IMR-90 (cell line): ENCODE results near the gene ETV6. TPM values are rescaled to one million over a fixed set of nuclear protein-coding genes. Genes with fewer than 3 reads are reported as not detected.
"Not testable (repeated sequence)": the region's sequence is repeated elsewhere in the genome, so short reads cannot be mapped to it uniquely, and the experiment has no call there.

Experiments used
- ATAC-seq: fragments of 200-7000 bp; cut with Tn5 transposase; 2 replicates; pipeline ENCODE4 v1.9.1; 2020; ENCODE audit warnings: low read depth, mild to moderate bottlenecking, moderate library complexity
- BruUV-seq: library from RNA; stranded (reverse); fragments of 400-500 nt; replicated peaks from 2 replicates; lab custom pipeline; 2021; lab: Mats Ljungman, UMichigan
- CTCF ChIA-PET: fragments of 300-600 bp; formaldehyde crosslinking; extraction: SDS; loops from one replicate; lab custom pipeline; 2021; ENCODE audit warnings: antibody characterized with exemption; lab: Yijun Ruan, JAX
- POLR2A ChIA-PET: fragments of 300-600 bp; sonication (Branson Sonifier 250); formaldehyde crosslinking; loops from one replicate; lab custom pipeline; 2022; ENCODE audit warnings: antibody characterized with exemption; ENCODE audit not compliant: unreplicated experiment; lab: Charles Lee
- DNase-seq: peaks from one replicate; pipeline ENCODE4 v3.0.0; 2013
- H2AFZ ChIP-seq: replicated peaks from 2 replicates; pipeline ENCODE3; 2013; ENCODE audit warnings: low read length, mild to moderate bottlenecking; ENCODE audit not compliant: poor library complexity
- H2AK5ac ChIP-seq: 2 replicates; pipeline ENCODE4 v1.6.1; 2013; ENCODE audit warnings: low read depth, low read length, inconsistent platforms
- H2AK9ac ChIP-seq: replicated peaks from 2 replicates; pipeline ENCODE3; 2013; ENCODE audit warnings: mild to moderate bottlenecking, low read depth, low read length, moderate library complexity; ENCODE audit not compliant: poor library complexity
- H2BK120ac ChIP-seq: 2 replicates; pipeline ENCODE4 v1.6.1; 2013; ENCODE audit warnings: low read depth, low read length, inconsistent platforms
- H2BK15ac ChIP-seq: 3 replicates; pipeline ENCODE4 v1.6.1; 2013; ENCODE audit warnings: low read depth, low read length, inconsistent platforms
- H2BK20ac ChIP-seq: 2 replicates; pipeline ENCODE4 v1.6.1; 2013; ENCODE audit warnings: low read depth, mild to moderate bottlenecking, inconsistent platforms, low read length, moderate library complexity
- H2BK5ac ChIP-seq: 2 replicates; pipeline ENCODE4 v1.6.1; 2013; ENCODE audit warnings: mild to moderate bottlenecking, low read depth, low read length, inconsistent platforms; ENCODE audit not compliant: poor library complexity, severe bottlenecking
- H3K14ac ChIP-seq: replicated peaks from 2 replicates; pipeline ENCODE4 v1.6.1; 2013; ENCODE audit warnings: low read depth, low read length, inconsistent platforms
- H3K18ac ChIP-seq: 2 replicates; pipeline ENCODE4 v1.6.1; 2013; ENCODE audit warnings: low read depth, low read length, control low read depth
- H3K23ac ChIP-seq: 2 replicates; pipeline ENCODE4 v1.6.1; 2013; ENCODE audit warnings: low read depth, low read length, inconsistent platforms
- H3K27ac ChIP-seq: 2 replicates; pipeline ENCODE4 v1.5.1; 2013; ENCODE audit warnings: mild to moderate bottlenecking, control low read depth, low read length; ENCODE audit not compliant: insufficient read depth
- H3K27me3 ChIP-seq: 2 replicates; pipeline ENCODE4 v1.6.1; 2013; ENCODE audit warnings: low read length; ENCODE audit not compliant: control insufficient read depth, insufficient read depth
- H3K36me3 ChIP-seq: 2 replicates; pipeline ENCODE4 v1.6.1; 2013; ENCODE audit warnings: low read length, mixed read lengths; ENCODE audit not compliant: control insufficient read depth, insufficient read depth
- H3K4ac ChIP-seq: 2 replicates; pipeline ENCODE4 v1.6.1; 2013; ENCODE audit warnings: low read depth, low read length, inconsistent platforms
- H3K4me1 ChIP-seq: 2 replicates; pipeline ENCODE4 v1.6.1; 2013; ENCODE audit warnings: low read length, mixed read lengths; ENCODE audit not compliant: control insufficient read depth, insufficient read depth
- H3K4me2 ChIP-seq: 2 replicates; pipeline ENCODE4 v1.6.1; 2013; ENCODE audit warnings: low read depth, mild to moderate bottlenecking, control low read depth, low read length, moderate library complexity
- H3K4me3 ChIP-seq: 2 replicates; pipeline ENCODE4 v1.5.1; 2013; ENCODE audit warnings: low read depth, mild to moderate bottlenecking, control low read depth, low read length, moderate library complexity; ENCODE audit not compliant: insufficient read depth
- H3K56ac ChIP-seq: 2 replicates; pipeline ENCODE4 v1.6.1; 2013; ENCODE audit warnings: low read length, inconsistent platforms; ENCODE audit not compliant: insufficient read depth; ENCODE audit errors: extremely low read depth
- H3K79me1 ChIP-seq, 2 experiments: 2 replicates each; pipeline ENCODE4 v1.6.1; 2013; ENCODE audit warnings: low read length in 2 of 2, inconsistent platforms in 1 of 2, low read depth in 1 of 2
- H3K9ac ChIP-seq: 2 replicates; pipeline ENCODE4 v1.6.1; 2013; ENCODE audit warnings: low read depth, low read length, control low read depth
- H3K9me1 ChIP-seq: 2 replicates; pipeline ENCODE4 v1.6.1; 2013; ENCODE audit warnings: low read length, inconsistent platforms; ENCODE audit not compliant: insufficient read depth
- H3K9me3 ChIP-seq: 2 replicates; pipeline ENCODE4 v1.6.1; 2013; ENCODE audit warnings: low read length; ENCODE audit not compliant: control insufficient read depth, insufficient read depth
- H4K20me1 ChIP-seq: 2 replicates; pipeline ENCODE4 v1.6.1; 2013; ENCODE audit warnings: low read length, inconsistent platforms; ENCODE audit not compliant: insufficient read depth
- H4K5ac ChIP-seq: 2 replicates; pipeline ENCODE4 v1.6.1; 2013; ENCODE audit warnings: mild to moderate bottlenecking, low read depth, low read length, control low read depth
- H4K8ac ChIP-seq, 2 experiments: 2 replicates each; pipeline ENCODE4 v1.6.1; 2013; ENCODE audit warnings: low read depth in 2 of 2, low read length in 2 of 2, control low read depth in 1 of 2, inconsistent platforms in 1 of 2
- H4K91ac ChIP-seq: 2 replicates; pipeline ENCODE4 v1.6.1; 2013; ENCODE audit warnings: low read depth, low read length, inconsistent platforms; ENCODE audit not compliant: insufficient read depth
- WGBS, 2 experiments: methylation state at CpG; one replicate each; pipeline versions ENCODE4 v1.1.5 to v1.1.7; 2013; ENCODE audit warnings: missing lambda C conversion rate in 2 of 2; ENCODE audit not compliant: insufficient read length in 1 of 2; ENCODE audit errors: extremely low coverage in 2 of 2; 5-methylcytosine and 5-hydroxymethylcytosine counted together
- dilution Hi-C: fragments of 300-500 bp; cut with HindIII; formaldehyde crosslinking; loops from one replicate; pipeline ENCODE4 v1.14.3; 2018; ENCODE audit warnings: low sequenced_read_pairs; ENCODE audit not compliant: unreplicated experiment
- in situ Hi-C: fragments of 300-500 bp; cut with MboI; formaldehyde crosslinking; loops from 3 replicates; pipeline ENCODE4 v1.14.3; 2019; ENCODE audit warnings: low sequenced_read_pairs, inconsistent platforms, mixed read lengths
- intact Hi-C: fragments of 100-400 bp; cut with micrococcal nuclease; formaldehyde crosslinking; loops from 2 replicates; pipeline ENCODE4 v1.10.0; 2022
- polyA plus RNA-seq, 3 experiments: library from polyadenylated mRNA; depleted of rRNA; stranded (reverse); fragments of >200 nt; gene quantifications; 2 replicates each; pipeline ENCODE4 v1.2.3, GENCODE V29; 2012; ENCODE audit warnings: low replicate concordance in 1 of 3
- total RNA-seq: library from RNA; depleted of rRNA; stranded (reverse); fragments of >200 nt; gene quantifications from 2 replicates; pipeline ENCODE4 v1.2.3, GENCODE V29; 2012

ETV6 gene
- total and polyA plus RNA-seq, 2 of the 4 experiments (the other 2 are of a cell fraction): 8.4 to 9.9 TPM

- H2BK20ac ChIP-seq, H3K4me1 ChIP-seq, dilution Hi-C loops, in situ Hi-C loops, H3K4me2 ChIP-seq, H2AFZ ChIP-seq, DNase-seq, H3K23ac ChIP-seq, H4K5ac ChIP-seq, H3K56ac ChIP-seq, H3K9me3 ChIP-seq, H2BK5ac ChIP-seq, H3K27ac ChIP-seq, H2AK9ac ChIP-seq, H3K4me3 ChIP-seq, H2BK120ac ChIP-seq, BruUV-seq, H3K4ac ChIP-seq, H3K36me3 ChIP-seq, H2AK5ac ChIP-seq, H3K9me1 ChIP-seq, CTCF ChIA-PET, intact Hi-C loops, H3K9ac ChIP-seq, H3K79me1 ChIP-seq, H3K27me3 ChIP-seq, H2BK15ac ChIP-seq, ATAC-seq, H3K14ac ChIP-seq, H3K18ac ChIP-seq, POLR2A ChIA-PET, H4K20me1 ChIP-seq, H4K8ac ChIP-seq, H4K91ac ChIP-seq: not testable (repeated sequence)
- 94% methylated on average over 6 of the region's 6 CpGs; no CpG with 5 or more reads in 1 of the 2 experiments for WGBS, 2 experiments
Measured at GRCh38 chr12:11627709-11628108, 21.8 kb upstream of the ETV6 start.
